ENCODE measurements around the gene FGF7.

FGF7 gene

DNA sequence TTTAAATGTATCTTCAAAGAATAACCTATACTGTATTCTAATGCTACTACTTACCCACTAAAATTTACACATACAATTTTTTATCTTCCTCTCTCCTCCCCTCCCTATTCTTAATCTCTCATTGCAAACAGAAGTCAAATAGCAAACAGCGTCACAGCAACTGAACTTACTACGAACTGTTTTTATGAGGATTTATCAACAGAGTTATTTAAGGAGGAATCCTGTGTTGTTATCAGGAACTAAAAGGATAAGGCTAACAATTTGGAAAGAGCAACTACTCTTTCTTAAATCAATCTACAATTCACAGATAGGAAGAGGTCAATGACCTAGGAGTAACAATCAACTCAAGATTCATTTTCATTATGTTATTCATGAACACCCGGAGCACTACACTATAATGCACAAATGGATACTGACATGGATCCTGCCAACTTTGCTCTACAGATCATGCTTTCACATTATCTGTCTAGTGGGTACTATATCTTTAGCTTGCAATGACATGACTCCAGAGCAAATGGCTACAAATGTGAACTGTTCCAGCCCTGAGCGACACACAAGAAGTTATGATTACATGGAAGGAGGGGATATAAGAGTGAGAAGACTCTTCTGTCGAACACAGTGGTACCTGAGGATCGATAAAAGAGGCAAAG lies 984 bp downstream of the FGF7 start:
- no peak for TF ChIP-seq ZFX (IDR thresholded peaks at IDR 0.05)
- TF ChIP-seq, protein P1, sequence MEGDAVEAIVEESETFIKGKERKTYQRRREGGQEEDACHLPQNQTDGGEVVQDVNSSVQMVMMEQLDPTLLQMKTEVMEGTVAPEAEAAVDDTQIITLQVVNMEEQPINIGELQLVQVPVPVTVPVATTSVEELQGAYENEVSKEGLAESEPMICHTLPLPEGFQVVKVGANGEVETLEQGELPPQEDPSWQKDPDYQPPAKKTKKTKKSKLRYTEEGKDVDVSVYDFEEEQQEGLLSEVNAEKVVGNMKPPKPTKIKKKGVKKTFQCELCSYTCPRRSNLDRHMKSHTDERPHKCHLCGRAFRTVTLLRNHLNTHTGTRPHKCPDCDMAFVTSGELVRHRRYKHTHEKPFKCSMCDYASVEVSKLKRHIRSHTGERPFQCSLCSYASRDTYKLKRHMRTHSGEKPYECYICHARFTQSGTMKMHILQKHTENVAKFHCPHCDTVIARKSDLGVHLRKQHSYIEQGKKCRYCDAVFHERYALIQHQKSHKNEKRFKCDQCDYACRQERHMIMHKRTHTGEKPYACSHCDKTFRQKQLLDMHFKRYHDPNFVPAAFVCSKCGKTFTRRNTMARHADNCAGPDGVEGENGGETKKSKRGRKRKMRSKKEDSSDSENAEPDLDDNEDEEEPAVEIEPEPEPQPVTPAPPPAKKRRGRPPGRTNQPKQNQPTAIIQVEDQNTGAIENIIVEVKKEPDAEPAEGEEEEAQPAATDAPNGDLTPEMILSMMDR (conservative IDR thresholded peaks at IDR 0.05), result no peak
- no peak overlapping the region for H3K27ac ChIP-seq

DNA sequence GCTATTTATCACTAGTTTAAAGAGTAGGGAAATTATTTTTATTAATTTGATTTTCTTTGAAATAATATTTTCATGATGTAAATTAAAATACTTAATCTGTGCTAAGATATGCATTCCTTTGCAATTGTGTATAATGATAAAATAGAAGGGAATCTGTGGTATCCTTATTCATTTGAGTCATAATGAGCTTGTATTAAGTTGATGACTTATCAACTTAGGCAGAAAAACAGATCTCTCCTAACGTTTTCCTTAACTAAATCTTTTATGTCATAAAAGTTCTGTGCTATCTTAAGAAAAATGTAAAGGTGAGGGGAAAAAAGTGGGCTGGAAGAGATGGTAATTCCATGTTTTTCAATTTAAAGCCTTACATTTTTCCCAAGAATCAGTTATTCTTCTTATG lies 1.9 kb downstream of the FGF7 start:
- no peak for TF ChIP-seq ZFX (IDR thresholded peaks at IDR 0.05)
- TF ChIP-seq, protein P1 (conservative IDR thresholded peaks at IDR 0.05), result no peak

DNA sequence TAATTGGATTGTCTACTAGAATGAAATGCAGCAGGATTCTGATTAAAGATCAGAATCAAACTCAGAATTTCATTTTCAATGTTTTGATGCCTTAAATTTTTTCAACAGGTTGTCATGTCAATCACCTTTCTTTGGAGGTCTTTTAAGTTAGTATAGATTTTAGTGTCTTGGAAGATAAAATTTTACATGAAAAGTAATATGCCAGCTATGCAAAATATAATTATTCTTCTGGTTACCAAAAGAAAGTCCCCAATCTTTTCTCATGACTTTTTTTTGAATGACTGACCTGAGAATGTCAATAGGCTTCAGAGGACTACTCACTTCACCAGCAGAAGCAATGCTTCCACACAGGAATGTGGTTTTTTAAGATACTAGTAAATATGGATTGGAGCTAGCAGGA lies 4.3 kb downstream of the FGF7 start:
- TF ChIP-seq ZFX (IDR thresholded peaks at IDR 0.05), result no peak
- TF ChIP-seq, protein P1 (conservative IDR thresholded peaks at IDR 0.05), result no peak
- no peak overlapping the region for H3K27ac ChIP-seq

More for the DNA sequence above, 1.9 kb downstream of the FGF7 start:
- H3K27ac ChIP-seq, result no peak overlapping the region

DNA sequence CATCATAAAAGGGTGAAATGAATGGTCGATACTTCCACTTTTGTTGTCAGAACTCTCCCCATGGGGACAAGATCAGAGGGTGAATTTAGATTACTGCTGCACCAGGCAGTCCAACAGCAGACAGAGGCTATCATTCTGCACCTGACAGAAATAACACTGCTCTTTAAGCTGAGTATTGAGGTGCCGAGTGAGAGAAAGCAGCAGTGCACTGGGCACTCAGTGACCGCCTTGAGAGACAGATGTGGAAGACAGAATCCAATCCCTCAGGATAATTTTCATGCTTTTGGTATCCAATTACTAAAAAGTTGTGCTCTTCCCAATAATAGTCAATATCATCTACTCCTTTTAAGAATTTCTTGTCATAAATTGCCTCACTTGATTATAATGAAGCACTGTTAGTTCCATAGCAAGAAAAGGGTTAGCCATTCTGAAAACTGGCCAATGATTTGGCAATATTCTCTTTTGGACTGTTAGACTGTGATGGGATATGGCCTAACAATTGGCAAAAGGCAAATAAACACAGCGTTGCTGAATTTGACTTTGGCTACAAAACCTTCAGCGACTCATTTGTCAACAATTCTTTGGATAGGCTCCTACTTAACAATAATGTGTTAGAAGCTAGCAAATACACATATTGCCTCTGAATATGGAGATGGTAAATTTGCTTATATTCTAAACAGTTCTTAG lies 5.5 kb downstream of the FGF7 start:
- TF ChIP-seq, protein P1 (conservative IDR thresholded peaks at IDR 0.05), result no peak
- TF ChIP-seq ZFX (IDR thresholded peaks at IDR 0.05), result no peak
- no peak overlapping the region for H3K27ac ChIP-seq

DNA sequence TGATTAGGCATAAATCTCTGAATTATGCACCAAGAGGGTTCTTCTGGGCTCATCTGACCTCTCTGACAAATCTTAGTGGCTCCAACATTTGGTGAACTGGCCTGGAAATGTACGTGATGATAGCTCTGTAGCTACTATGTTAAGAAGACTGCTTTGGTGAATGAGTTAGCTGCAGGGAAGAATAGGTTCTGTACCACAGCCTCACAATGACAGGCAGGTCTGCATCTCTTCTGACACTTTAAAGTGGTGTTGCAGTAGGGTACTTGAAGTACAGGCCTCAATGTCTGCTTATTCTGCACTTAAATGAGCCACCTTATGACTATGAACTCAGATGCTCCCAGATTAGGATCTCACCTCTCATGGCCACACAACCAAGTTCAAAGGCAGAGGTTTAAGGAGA lies 7.0 kb downstream of the FGF7 start:
- TF ChIP-seq ZFX (IDR thresholded peaks at IDR 0.05), result no peak
- TF ChIP-seq, protein P1 (conservative IDR thresholded peaks at IDR 0.05), result no peak
- H3K27ac ChIP-seq, result no peak overlapping the region

DNA sequence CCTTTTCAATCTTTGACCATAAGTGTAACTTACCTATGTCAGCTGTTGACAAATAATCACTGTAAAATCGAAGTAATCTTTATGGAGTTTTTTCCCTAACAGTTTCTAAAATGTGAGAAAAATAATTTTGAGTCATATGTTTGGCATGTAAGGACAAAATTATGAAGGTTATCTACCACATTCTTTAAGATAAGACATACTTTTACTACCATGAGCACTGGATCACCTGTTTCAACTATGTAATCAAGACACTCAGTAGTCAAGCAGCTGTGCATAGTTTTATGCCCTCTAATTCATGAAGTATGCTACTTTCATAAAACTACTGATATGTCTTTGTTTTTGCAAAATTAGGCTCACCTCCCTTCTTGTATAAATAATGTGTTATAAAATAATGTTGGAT lies 12.1 kb downstream of the FGF7 start:
- TF ChIP-seq, protein P1 (conservative IDR thresholded peaks at IDR 0.05), result no peak
- no peak for TF ChIP-seq ZFX (IDR thresholded peaks at IDR 0.05)
- no peak overlapping the region for H3K27ac ChIP-seq

DNA sequence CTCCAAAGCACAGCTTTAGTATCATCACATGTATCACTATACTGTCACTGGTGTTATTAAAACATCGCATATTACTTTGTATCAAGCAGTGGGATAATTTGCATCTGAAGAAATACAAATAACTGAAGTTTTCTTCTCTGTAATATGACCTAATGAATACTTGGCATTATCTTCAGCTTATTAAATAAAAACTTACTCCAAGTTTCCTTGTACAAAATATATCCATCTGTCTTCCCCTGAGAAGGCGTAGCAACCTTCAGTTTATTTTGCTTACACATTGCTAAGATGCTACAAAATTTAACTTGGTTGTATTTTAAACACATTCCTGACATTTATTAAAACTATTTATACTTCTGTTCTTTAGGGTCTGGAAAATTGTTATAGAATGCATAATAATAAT lies 13.7 kb downstream of the FGF7 start:
- H3K27ac ChIP-seq, result no peak overlapping the region
- no peak for TF ChIP-seq ZFX (IDR thresholded peaks at IDR 0.05)
- TF ChIP-seq, protein P1 (conservative IDR thresholded peaks at IDR 0.05), result no peak
